GM18861 (cell line): ENCODE data around the gene ZCCHC14.
"Not testable (repeated sequence)": the region's sequence is repeated elsewhere in the genome, so short reads cannot be mapped to it uniquely, and the experiment has no call there.

Source experiments
- ATAC-seq: cut with Tn5 transposase; IDR thresholded peaks from one replicate; pipeline ENCODE4 v1.9.1; 2021; ENCODE audit not compliant: unreplicated experiment

ZCCHC14 gene

GRCh38 chr16:87525352-87525751 is 32.5 kb upstream of the ZCCHC14 start:
- no peak for ATAC-seq

DNA sequence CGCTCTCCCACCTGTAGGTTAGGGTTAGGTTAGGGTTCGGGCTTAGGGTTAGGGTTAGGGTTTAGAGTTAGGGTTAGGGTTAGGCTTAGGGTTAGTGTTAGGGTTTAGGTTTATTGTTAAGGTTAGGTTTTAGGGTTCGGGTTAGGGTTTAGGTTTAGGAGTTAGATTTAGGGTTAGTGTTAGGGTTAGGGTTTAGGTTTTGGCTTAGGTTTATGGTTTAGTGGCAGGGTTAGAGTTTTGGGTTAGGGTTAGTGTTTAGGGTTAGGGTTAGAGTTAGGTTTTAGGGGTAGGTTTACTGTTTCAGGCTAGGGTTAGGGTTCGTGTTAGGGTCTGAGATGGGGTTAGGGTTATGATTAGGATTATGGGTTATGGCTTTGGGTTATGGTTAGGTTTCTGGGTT is 31.6 kb upstream of the ZCCHC14 start:
- no peak for ATAC-seq

DNA sequence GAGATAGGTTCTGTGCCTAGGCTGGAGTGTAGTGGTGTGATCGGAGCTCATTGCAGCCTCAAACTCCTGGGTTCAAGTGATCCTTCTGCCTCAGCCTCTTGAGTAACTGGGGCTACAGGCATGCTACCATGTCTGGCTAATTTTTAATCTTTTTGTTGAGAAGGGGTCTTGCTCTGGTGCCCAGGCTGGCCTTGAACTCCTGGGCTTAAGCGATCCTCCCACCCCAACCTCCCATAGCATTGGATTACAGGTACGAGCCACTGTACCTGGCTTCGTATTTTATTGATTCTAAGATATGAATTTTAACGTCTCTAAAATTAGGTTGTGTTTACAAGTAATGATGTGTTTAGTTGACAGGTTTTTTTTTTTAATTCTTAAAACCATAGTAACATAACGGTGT is 30.8 kb upstream of the ZCCHC14 start:
- ATAC-seq = not testable (repeated sequence)

- not testable (repeated sequence) for ATAC-seq
Measured at GRCh38 chr16:87521764-87522163, 28.9 kb upstream of the ZCCHC14 start.

- not testable (repeated sequence) for ATAC-seq
Measured at GRCh38 chr16:87519170-87519569, 26.3 kb upstream of the ZCCHC14 start.

DNA sequence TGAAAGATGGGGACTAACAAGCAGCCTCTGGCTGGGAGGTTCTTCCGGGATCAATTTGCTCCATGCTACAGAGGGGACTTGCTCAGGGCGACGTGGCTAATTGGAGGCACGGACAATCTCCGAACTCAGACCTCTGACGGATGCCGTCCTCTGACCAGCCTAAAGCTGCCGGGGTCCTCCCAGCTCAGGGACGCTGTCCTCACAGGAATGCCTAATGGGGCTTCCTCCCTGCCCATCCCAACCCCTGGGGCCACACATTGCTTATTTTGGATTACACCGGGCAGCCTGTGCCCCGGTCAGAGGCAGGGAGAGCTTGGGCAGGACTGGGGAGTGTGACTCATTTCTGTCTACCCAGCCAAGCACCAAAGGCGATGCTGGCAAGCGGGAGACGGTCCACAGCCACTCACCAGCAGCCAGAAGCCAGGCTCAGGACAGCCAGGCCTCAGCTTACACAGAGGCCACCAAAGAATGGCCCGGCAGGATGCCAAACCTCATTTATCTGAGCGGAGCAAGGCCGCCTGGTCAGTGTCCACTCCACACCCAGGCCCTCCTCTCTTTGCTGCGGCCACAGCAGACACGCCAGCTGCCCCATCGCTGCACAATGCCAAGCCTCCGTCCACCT is 25.7 kb upstream of the ZCCHC14 start:
- ATAC-seq = not testable (repeated sequence)

DNA sequence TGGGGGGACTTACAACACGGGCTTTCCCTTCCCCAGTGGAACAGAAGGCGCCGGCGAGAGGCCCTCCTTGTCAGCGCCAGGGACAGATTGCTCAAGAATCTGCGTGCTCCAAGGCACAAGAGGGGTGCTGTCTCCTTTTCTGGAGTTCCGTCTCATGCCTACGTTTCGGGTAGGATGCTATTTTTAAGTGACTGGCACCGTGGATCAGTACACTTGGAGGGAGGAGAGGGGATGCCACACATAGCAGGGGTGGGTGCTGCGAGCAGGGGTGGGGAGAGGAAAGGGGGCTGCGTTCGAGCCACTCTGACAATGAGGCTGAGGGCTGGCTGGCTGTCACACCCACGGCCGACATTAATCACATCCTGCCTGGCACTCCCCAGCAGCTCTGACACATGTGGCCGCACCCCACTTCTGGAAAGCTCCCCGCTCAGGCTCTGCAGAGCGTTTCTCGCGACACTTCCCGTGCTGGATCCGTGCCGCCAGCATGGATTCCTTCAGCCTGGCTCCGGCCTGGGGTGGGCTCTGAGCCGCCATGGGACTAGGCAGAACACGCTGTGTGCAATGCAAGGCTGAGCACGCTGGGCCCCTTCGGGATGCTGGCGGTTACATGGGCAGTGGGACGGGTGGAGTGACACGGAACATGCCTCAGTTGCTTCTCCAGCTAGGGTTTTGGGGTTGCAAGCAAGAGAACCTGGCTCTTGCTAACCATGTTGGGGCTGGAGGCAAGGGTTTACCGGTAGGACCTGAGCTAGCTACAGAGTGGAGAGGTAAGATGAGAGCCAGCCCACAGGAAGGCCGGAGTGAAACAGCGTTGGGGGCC is 25.0 kb upstream of the ZCCHC14 start:
- not testable (repeated sequence) for ATAC-seq

DNA sequence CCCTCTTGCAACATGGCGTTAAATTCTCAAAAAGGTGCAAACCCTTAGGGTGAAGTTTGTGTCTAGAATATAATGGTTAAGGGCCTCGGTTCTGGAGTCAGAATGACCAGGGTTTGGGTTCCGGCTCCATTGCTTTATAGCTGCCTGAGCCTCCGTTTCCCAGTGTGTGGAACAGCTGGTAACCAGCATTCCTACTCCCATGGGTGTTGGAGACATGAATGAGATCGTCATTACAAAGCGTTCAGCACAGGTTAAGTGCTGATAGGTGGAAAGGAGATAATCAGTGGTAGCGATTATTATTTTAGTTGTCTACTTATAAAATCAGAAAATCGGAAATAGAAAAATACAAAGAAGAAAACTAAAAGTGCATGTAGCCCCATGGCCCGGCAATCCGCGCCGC is 23.5 kb upstream of the ZCCHC14 start:
- no peak for ATAC-seq

GRCh38 chr16:87515475-87516330 is 22.9 kb upstream of the ZCCHC14 start:
- no peak for ATAC-seq

- not testable (repeated sequence) for ATAC-seq
Measured at GRCh38 chr16:87509778-87510177, 17.0 kb upstream of the ZCCHC14 start.

GRCh38 chr16:87507351-87508069 is 14.7 kb upstream of the ZCCHC14 start:
- ATAC-seq = no peak

DNA sequence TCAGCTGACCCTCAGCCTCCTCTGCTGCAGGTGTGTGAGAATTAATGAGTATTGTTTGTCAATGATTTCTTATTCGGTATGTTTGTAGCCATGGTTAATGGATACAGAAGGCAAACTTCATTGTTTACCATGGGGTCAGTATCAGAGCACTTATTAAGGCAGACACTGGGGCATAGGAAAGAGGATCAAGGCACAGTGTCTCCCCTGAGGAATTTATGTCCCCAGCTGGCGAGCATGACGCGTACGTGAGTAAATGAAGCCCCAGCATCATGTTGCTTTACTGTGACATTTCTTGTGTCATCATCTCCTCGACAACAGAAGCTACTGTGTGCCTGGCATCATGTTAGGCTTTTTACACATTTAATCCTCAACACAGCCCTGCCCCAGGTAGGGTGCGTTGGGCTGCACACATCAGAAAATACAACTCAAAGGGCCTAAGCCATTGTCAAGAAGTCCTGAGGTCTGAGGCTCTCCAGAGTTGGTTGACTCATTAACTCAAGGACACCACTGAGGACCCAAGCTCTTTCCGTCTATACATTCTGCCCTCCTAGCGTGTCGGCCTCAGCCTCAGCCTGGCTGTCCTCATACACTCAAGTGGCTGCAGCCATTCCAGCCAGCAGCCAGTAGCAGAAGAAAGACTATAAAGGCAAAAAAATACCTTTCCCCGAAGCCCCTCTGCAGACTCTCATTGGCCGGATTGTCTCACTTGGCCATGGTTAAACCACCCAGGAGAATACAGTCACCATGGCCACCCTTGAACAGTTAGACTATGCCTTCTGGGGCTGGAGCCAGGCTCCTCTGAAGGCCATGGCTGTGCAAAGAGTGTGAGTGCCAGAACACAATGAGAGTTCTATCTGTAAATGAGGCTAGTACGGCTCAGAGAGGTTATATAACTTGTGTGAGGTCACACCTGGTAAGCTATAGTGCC is 13.9 kb upstream of the ZCCHC14 start:
- no peak for ATAC-seq

- ATAC-seq = no peak
Measured at GRCh38 chr16:87505834-87506233, 13.0 kb upstream of the ZCCHC14 start.

DNA sequence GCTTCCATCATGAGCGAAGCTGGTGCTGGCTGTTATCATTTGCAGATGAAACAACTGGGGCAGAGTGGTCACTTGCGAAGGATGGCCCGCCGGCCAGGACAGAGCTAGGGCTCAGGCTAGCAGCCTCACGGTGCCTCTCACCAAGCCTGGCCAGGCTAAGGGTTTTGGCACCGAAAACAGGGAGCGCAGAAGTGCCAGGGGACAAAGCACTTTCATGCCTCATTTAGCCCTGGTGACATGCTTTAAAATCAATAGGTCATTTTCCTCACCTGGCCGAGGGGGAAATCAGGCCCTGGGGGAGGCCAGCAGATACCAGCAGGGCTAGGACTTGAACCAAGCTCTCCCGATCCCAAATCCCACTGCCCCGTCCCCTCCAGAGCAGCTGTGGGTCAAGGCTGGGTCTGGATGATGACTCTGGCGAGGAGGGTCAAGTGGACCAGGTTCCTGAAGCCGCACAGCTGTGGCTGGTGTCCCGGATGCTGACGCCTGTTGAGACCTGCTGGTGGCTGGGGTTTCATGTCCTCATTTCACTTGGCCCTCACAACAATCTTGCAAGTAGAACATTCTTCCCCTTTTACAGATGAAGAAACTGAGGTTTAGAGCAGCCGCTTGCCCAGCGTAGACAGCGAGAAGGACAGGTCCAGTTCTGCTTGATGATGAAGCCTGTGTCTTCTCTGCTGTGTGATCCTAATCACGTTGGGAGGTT is 10.6 kb upstream of the ZCCHC14 start:
- not testable (repeated sequence) for ATAC-seq

GRCh38 chr16:87502308-87502969 is 9.6 kb upstream of the ZCCHC14 start:
- no peak for ATAC-seq

DNA sequence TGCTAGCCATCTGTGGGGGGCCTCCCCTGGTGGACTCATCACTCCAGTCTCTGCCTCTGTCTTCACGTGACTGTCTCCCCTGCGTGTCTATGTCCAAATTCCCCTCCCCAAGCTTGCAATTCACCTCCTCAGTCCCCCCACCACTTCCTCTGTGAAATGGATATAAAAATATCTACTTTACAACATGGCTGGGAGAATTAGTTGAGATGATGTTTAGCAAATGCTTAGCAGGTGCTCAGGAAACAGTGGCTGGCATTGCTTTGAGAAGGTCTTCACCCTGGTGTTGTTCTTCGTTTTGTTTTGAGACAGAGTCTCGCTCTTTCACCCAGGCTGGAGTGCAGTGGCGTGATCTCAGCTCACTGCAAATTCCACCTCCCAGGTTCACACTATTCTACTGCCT is 8.3 kb upstream of the ZCCHC14 start:
- no peak for ATAC-seq

- ATAC-seq = no peak
Measured at GRCh38 chr16:87499189-87499486, 6.3 kb upstream of the ZCCHC14 start.

- ATAC-seq = no peak
Measured at GRCh38 chr16:87498324-87499188, 5.7 kb upstream of the ZCCHC14 start.
